Dendritic cell treated with granulocyte-macrophage colony-stimulating factor and Interleukin-4, amounts not matched to agents 40 ng/mL and 50 ng/mL, for 4 days (primary cell): ENCODE results near the gene H2BW1.
"Not testable (repeated sequence)": the region's sequence is repeated elsewhere in the genome, so short reads cannot be mapped to it uniquely, and the experiment has no call there.

Experiments
- H3K27ac Mint-ChIP-seq: one replicate; pipeline ENCODE4 v1.8.0; 2022; ENCODE audit warnings: mild to moderate bottlenecking, mixed read lengths
- H3K27me3 Mint-ChIP-seq: one replicate; pipeline ENCODE4 v1.8.0; 2022; ENCODE audit warnings: mild to moderate bottlenecking, mixed read lengths
- H3K36me3 Mint-ChIP-seq: one replicate; pipeline ENCODE4 v1.8.0; 2022; ENCODE audit warnings: low read depth, mixed read lengths
- H3K4me1 Mint-ChIP-seq: one replicate; pipeline ENCODE4 v1.8.0; 2022; ENCODE audit warnings: low read depth, mixed read lengths
- H3K4me3 Mint-ChIP-seq: one replicate; pipeline ENCODE4 v1.8.0; 2022; ENCODE audit warnings: mild to moderate bottlenecking, moderate library complexity, mixed read lengths
- H3K9me3 Mint-ChIP-seq: one replicate; pipeline ENCODE4 v1.8.0; 2022; ENCODE audit warnings: mixed read lengths
- intact Hi-C: fragments of 100-400 bp; cut with micrococcal nuclease; formaldehyde crosslinking; loops from one replicate; pipeline ENCODE4 v1.15.0; 2022

The H2BW1 gene

GRCh38 chrX:104013606-104014005 lies at the start of gene H2BW1:
Gene H2BW1, minus strand, starts transcription at chrX:104013708. Its CDS starts 132 bp downstream, at chrX:104013576.
- Mint-ChIP-seq H3K9me3 (peaks cover 9% of the 10 kb centered on the region), H3K27ac (no peak within 1 kb of the TSS), H3K36me3 (no peaks in the 10 kb centered on the region), H3K4me3 (no peak within 1 kb of the TSS), H3K4me1 (no peaks in the 10 kb centered on the region), H3K27me3 (no peaks in the 10 kb centered on the region)
- intact Hi-C loops, result no loop called here

- H3K27me3 Mint-ChIP-seq, H3K4me3 Mint-ChIP-seq, H3K27ac Mint-ChIP-seq, H3K9me3 Mint-ChIP-seq, H3K36me3 Mint-ChIP-seq, H3K4me1 Mint-ChIP-seq, intact Hi-C loops: not testable (repeated sequence)
Measured at GRCh38 chrX:104062636-104063035, 49.1 kb upstream of the H2BW1 start.

GRCh38 chrX:104054956-104055355 lies 41.4 kb upstream of the H2BW1 start:
- intact Hi-C loops, H3K4me1 Mint-ChIP-seq, H3K27me3 Mint-ChIP-seq, H3K27ac Mint-ChIP-seq, H3K9me3 Mint-ChIP-seq, H3K36me3 Mint-ChIP-seq, H3K4me3 Mint-ChIP-seq: not testable (repeated sequence)

GRCh38 chrX:104047171-104047570 lies 33.7 kb upstream of the H2BW1 start:
- no peaks in the 10 kb centered on the region for H3K9me3 Mint-ChIP-seq
- H3K36me3 Mint-ChIP-seq, result no peaks in the 10 kb centered on the region
- H3K27ac Mint-ChIP-seq, result no peak overlapping the region
- intact Hi-C loops, result no loop called here
- no peaks in the 10 kb centered on the region for H3K27me3 Mint-ChIP-seq
- no peak overlapping the region for H3K4me3 Mint-ChIP-seq
- H3K4me1 Mint-ChIP-seq, result no peaks in the 10 kb centered on the region

- Mint-ChIP-seq H3K4me3 (no peak overlapping the region), H3K36me3 (no peaks in the 10 kb centered on the region), H3K27me3 (no peaks in the 10 kb centered on the region), H3K9me3 (no peaks in the 10 kb centered on the region), H3K4me1 (no peaks in the 10 kb centered on the region), H3K27ac (no peak overlapping the region)
- intact Hi-C loops, result no loop called here
Measured at GRCh38 chrX:104045642-104046041, 32.1 kb upstream of the H2BW1 start.

- Mint-ChIP-seq H3K4me1 (peaks cover 9% of the 10 kb centered on the region), H3K4me3 (no peak overlapping the region), H3K27ac (no peak overlapping the region), H3K9me3 (no peaks in the 10 kb centered on the region), H3K27me3 (no peaks in the 10 kb centered on the region), H3K36me3 (no peaks in the 10 kb centered on the region)
- intact Hi-C loops, result no loop called here
Measured at GRCh38 chrX:104041003-104041402, 27.5 kb upstream of the H2BW1 start.

GRCh38 chrX:104039689-104040505 lies 26.4 kb upstream of the H2BW1 start, which contains the start of gene H2BW2:
Gene H2BW2, plus strand, starts transcription at chrX:104039956. Its CDS starts 39 bp downstream, at chrX:104039995.
- no peak within 1 kb of the TSS for H3K27ac Mint-ChIP-seq
- intact Hi-C loops, result no loop called here
- H3K36me3 Mint-ChIP-seq, result no peaks in the 10 kb centered on the region
- H3K4me3 Mint-ChIP-seq, result no peak within 1 kb of the TSS
- H3K9me3 Mint-ChIP-seq, result no peaks in the 10 kb centered on the region
- H3K4me1 Mint-ChIP-seq, result peaks cover 9% of the 10 kb centered on the region
- H3K27me3 Mint-ChIP-seq, result no peaks in the 10 kb centered on the region

- H3K36me3 Mint-ChIP-seq, result no peaks in the 10 kb centered on the region
- intact Hi-C loops, result no loop called here
Measured at GRCh38 chrX:104018126-104018525, 4.6 kb upstream of the H2BW1 start.

GRCh38 chrX:104015576-104015975 lies 2.1 kb upstream of the H2BW1 start:
- H3K27me3 Mint-ChIP-seq, H3K9me3 Mint-ChIP-seq, intact Hi-C loops, H3K4me1 Mint-ChIP-seq, H3K27ac Mint-ChIP-seq, H3K4me3 Mint-ChIP-seq, H3K36me3 Mint-ChIP-seq: not testable (repeated sequence)

More at GRCh38 chrX:104018126-104018525, 4.6 kb upstream of the H2BW1 start:
- H3K4me3 Mint-ChIP-seq, result no peak overlapping the region
- H3K4me1 Mint-ChIP-seq, result no peaks in the 10 kb centered on the region
- no peak overlapping the region for H3K27ac Mint-ChIP-seq
- no peaks in the 10 kb centered on the region for H3K27me3 Mint-ChIP-seq
- peaks cover 7% of the 10 kb centered on the region for H3K9me3 Mint-ChIP-seq

- Mint-ChIP-seq H3K9me3 (peaks cover 9% of the 10 kb centered on the region), H3K4me1 (no peaks in the 10 kb centered on the region), H3K27me3 (no peaks in the 10 kb centered on the region), H3K4me3 (no peak overlapping the region), H3K36me3 (no peaks in the 10 kb centered on the region), H3K27ac (no peak overlapping the region)
- intact Hi-C loops, result no loop called here
Measured at GRCh38 chrX:104013158-104013557, 350 bp downstream of the H2BW1 start.

- no peaks in the 10 kb centered on the region for H3K27me3 Mint-ChIP-seq
- H3K4me3 Mint-ChIP-seq, result no peak overlapping the region
- intact Hi-C loops, result no loop called here
- no peaks in the 10 kb centered on the region for H3K4me1 Mint-ChIP-seq
- no peaks in the 10 kb centered on the region for H3K36me3 Mint-ChIP-seq
- H3K27ac Mint-ChIP-seq, result no peak overlapping the region
- peaks cover 21% of the 10 kb centered on the region for H3K9me3 Mint-ChIP-seq
Measured at GRCh38 chrX:104008831-104009230, 4.7 kb downstream of the H2BW1 start.

GRCh38 chrX:103999234-103999633 lies 14.3 kb downstream of the H2BW1 start:
- Mint-ChIP-seq H3K27me3 (no peaks in the 10 kb centered on the region), H3K4me1 (no peaks in the 10 kb centered on the region), H3K36me3 (no peaks in the 10 kb centered on the region), H3K4me3 (no peak overlapping the region), H3K9me3 (no peaks in the 10 kb centered on the region), H3K27ac (no peak overlapping the region)
- intact Hi-C loops, result no loop called here

GRCh38 chrX:103983508-103983907 lies 30.0 kb downstream of the H2BW1 start:
- H3K9me3 Mint-ChIP-seq, H3K4me3 Mint-ChIP-seq, H3K4me1 Mint-ChIP-seq, H3K36me3 Mint-ChIP-seq, intact Hi-C loops, H3K27ac Mint-ChIP-seq, H3K27me3 Mint-ChIP-seq: not testable (repeated sequence)

GRCh38 chrX:103962411-103963278 lies 50.9 kb downstream of the H2BW1 start, which contains the start of gene TMSB15B:
Gene TMSB15B, plus strand, starts transcription at chrX:103962627.
- H3K4me1 Mint-ChIP-seq, H3K9me3 Mint-ChIP-seq, H3K4me3 Mint-ChIP-seq, H3K27ac Mint-ChIP-seq, intact Hi-C loops, H3K36me3 Mint-ChIP-seq, H3K27me3 Mint-ChIP-seq: not testable (repeated sequence)
